Suppressor macrophage treated with lipopolysaccharide for 4 hours (primary cell): Measurements from ENCODE around the gene APOM.

Experiments
- DNase-seq: peaks from one replicate; pipeline ENCODE4 v3.0.0-alpha.2; 2020

APOM gene

GRCh38 chr6:31658983-31659648 is 3.4 kb downstream of the APOM start:
- DNase-seq = no peak

- peak; percentile 42 for DNase-seq
Observed at GRCh38 chr6:31659649-31660380, 4.1 kb downstream of the APOM start.

DNA sequence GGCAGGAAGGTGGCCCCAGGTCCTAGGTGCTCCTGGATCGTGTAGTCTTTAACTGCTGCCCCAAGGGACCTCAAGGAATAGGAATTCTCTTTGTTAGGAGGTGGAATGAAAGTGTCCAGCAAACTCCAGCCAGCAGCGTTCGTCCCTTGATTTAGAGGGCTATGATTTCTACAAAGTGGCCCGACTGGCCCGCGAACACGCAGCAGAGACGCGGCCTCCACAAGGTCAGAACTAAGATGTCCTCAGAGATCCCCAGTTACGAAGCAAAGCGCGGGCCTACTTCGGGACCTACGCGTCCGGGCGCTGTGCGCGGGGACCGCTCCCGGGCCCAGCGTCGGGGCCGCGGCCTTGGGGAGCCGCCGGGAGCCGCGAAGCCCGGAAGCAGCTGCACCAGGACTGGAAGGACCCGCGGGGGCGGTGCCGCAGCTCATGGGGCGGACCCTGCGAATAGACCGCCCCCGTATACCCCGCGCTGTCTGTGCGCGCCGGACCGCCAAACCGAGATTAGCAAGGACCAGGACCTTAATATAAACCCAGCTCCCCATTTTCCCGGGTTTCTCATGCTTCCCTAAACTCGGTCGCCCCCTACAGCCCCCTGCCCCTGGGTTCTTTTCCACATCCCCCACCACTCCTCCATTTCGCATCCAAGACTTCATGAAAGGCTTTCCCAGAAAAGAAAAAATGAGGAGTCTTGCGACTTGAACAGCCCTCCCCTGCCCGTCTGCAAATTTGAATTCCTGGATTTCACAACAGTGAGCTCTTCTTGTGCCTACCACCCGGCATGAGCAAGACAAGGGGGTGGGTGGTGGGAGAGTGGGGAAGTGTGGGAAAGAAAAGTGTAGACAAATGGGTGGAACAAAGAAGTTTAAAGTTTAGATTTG is 4.9 kb downstream of the APOM start, which contains the start of gene C6orf47:
C6orf47 (minus strand) TSS at position 398 of the 881 bp plus-strand sequence. CDS start 831 bp downstream, outside the sequence.
- DNase-seq = peak; percentile 86

DNA sequence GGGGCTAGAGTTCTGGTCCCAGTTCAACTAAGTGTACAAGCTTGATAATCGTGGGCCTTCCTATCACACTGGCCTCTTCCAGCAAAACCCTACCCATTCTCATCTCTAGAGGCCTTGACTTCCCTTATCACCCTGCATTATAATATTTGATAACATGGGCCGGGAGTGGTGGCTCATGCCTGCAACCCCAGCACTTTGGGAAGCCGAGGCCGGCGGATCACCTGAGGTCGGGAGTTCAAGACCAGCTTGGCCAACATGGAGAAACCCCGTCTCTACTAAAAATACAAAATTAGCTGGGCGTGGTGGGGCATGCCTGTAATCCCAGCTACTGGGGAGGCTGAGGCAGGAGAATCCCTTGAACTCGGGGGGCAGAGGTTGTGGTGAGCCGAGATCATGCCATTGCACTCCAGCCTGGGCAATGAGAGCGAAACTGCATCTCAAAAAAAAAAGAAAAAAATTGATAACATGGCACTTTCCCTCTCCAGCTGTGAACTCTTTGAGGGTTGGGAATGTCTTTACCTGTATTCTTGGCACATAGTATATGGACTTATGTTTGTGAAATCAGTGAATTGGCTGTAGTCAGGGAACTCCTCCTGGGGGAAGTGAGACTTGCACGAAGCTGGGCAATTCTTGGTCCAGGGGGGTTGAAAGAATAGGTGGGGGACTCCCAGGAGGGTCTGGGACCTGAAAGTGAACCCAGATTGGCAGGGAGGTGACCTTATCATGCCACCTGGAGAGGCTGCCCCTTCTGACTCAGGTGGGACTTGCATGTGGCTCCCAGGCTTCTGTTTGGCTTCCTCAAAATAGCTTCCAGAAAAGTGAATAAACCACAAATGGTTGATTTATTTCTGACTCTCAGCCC is 5.8 kb downstream of the APOM start:
- DNase-seq = no peak

GRCh38 chr6:31662124-31662723 is 6.5 kb downstream of the APOM start:
- DNase-seq = no peak

- DNase-seq = peak; percentile 55
Observed at GRCh38 chr6:31663126-31663960, 7.6 kb downstream of the APOM start.

DNA sequence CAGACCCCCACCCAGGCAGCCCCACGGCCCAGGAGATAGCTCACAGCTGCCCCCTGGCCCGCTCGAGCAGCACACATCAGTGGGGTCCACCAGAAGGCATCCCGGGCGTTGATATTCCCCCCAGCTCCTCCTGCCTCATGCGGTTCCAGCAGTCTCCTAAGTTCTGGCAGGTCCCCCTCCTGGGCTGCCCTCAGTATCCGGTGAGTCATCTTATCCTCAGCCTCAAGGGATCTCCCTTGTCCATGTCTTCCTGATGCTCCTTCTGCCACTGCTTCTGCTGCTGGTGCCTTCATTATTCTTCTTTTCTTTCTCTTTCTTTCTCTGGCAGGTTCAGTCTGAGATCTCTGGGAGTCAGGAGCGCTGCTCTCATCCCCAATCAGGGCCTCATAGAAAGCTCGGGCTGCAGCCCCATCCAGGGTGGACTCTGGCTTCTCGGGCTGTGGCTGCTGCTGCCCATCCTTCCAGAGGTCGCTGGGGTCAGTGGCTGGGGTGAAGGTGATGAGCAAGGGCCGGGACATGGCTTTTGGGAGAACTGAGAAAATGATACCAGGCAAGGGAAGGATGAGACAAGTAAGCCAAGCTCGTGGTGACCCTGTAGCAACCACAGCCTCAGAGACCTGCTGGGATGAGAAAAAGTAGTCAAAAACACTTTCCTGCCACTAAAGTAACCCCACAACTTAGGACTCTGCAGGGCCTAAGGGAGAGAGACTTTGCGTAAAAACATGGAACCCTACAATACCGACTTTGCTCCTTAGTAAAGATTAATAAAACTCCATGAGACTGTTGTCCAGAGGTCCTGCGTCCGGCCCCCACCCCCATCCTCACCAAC is 8.5 kb downstream of the APOM start:
- peak; percentile 22 for DNase-seq

DNA sequence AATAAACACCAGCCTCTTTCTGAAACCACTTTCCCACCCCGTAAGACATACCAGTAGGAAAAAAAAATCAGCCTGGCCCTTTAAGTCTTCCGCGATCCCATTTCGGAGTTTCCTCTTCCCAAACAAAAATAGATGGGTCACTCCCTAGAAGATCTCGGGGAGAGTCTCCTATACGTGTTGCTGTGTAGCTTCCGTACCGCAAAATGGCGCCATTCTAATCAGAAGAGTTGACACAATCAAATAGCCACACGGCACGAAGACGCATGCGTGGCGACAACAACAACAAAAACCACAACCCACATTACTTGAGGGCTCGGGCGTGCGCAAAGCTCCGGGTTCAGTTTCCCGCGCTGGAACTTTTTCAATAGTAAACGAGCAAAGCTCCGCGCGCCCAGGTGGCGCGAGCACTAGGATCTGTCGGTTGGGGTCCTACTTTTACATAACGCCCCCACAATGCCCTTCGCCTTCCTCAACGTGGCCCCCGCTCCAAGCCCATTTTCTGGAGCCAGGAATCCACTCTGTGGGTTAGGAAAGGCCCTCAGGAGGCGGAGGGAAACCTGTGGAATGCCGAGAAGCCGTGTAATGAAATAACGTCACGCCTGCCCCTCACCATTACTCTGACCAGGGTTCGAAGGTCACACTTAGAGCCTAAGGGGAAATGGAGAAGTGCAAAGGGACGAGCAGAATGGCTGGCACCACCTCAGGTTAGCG is 9.3 kb downstream of the APOM start, which contains the start of gene GPANK1:
GPANK1 (minus strand) TSS at position 208 of the 711 bp plus-strand sequence. CDS start 519 bp downstream, outside the sequence.
- peak; percentile 96 for DNase-seq

- DNase-seq = peak; percentile 98
Observed at GRCh38 chr6:31665501-31666336, 10.0 kb downstream of the APOM start, which contains the start of gene CSNK2B. CSNK2B (plus strand) TSS chr6:31666080; CDS start chr6:31666832, 752 bp downstream.

DNA sequence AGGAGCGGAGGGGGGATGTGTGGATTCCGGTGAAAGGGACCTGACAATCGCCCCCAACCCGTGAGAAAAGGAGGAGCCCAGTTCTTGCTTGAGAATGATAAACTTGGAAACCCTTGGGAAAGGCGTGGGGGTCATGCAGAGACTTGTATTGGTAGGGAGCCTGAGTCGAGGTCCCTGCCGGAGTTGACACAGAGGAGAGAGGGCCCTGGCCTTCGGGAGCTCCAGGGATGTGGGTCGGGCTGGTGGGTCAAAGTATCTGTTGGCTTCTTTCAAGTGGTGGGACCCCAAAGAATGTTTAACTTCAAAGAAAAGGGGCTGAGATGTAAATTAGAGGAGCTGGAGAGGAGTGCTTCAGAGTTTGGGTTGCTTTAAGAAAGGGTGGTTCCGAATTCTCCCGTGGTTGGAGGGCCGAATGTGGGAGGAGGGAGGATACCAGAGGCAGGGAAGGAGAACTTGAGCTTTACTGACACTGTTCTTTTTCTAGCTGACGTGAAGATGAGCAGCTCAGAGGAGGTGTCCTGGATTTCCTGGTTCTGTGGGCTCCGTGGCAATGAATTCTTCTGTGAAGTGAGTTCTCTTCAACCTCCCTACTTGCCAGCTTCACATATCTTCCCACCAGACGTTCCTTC is 10.8 kb downstream of the APOM start:
- DNase-seq = peak; percentile 59

DNA sequence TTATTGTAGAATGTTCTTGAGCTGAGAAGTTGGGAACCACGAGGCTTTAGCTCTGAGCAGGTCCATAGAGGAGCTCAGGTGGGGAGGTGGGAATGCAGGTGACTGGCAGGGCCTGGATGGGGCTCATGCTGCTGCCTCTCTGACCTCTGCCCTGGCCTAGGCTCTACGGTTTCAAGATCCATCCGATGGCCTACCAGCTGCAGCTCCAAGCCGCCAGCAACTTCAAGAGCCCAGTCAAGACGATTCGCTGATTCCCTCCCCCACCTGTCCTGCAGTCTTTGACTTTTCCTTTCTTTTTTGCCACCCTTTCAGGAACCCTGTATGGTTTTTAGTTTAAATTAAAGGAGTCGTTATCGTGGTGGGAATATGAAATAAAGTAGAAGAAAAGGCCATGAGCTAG is 14.0 kb downstream of the APOM start, which contains the start of gene LY6G5B:
LY6G5B (plus strand) TSS at position 301 of the 400 bp plus-strand sequence. CDS start 975 bp downstream, outside the sequence.
- DNase-seq = no peak

- no peak for DNase-seq
Observed at GRCh38 chr6:31676322-31676903, 20.7 kb downstream of the APOM start.

DNA sequence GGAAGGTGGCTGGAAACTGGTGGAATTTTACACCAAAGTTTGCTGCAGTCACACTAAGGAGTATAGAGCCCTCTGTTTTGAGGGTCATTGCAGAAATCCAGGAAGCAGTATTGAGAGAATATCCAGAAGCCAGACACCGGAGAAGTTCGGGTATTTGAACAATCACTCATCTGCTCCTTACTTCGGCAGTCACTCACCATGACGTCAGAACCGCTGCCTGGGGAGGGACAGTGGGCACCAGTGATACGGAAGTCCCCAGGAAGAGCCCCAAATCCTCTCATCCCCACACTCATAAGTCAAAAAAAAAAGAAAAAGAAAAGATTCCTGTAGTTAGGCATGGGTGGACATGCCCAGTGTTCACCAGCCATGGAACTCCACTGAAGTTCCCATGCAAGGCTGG is 21.2 kb downstream of the APOM start:
- DNase-seq = no peak

DNA sequence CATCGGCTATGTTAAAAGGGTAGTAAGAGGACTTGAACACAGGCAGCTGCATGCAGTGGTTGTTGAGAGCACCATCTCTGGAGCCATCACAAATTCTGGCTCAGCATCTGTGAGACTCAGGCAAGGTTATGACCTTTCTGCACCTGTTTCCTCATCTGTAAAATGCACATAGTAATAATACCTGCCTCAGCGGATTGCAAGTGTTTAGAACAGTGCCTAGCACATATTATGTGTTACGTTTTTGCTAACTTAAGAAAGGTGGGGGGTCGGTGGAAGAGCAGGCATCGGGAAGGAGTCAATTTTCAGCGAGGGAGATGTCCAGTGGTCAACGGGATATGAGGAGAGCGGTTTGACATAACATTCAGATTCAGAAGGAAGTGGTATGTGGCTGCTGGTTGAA is 22.3 kb downstream of the APOM start:
- DNase-seq = no peak

DNA sequence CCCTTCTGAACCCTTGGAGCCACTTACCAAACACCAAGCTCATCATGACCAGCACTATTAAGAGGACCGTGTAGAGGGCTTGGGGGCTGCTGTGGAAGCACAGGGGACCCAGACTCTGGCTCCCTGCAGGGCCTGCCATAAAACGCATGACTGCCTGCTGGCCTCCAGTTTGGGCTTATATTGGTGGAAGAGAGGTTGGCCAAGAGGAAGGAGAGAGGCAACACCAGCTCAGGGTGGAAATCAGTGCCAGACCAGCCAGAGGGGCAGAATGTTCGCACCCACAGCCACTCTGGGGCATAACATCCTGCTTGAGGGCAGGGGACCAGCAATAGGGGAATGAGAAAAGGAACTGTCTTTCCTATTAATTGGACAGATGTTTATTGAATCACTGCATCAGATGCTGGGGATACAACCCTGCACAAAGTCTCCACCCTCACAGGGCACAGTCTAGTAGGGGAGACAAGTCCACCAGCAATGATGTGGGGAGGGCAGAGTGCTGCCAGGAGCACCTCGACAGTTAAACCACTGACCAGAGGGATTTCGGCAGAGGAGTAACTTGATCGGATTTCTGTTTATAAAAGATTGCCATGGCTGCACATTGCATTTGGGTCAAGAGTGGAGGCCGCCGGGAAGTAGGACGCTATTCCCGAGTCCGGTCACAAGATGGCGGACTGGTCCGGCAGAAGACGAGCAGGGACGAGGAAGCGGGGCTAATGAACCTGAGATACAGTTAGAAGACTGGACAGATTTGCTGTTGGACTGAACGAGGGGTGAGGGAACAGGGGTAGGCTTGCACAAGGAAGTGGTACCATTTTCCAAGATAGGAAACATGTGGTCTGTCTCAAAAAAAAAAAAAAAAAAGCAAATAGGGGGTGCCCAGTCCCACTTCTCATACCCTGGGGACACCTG is 24.8 kb downstream of the APOM start, which contains the start of gene LY6G5C:
LY6G5C (minus strand) TSS at position 842 of the 909 bp plus-strand sequence; CDS start at position 148, 694 bp downstream.
- peak; percentile 81 for DNase-seq
